GM23338 (cell line): ENCODE results near the gene ABHD17A. TPM values are rescaled to one million over a fixed set of nuclear protein-coding genes. Genes with fewer than 3 reads are reported as not detected.

ENCODE experiments used
- ATAC-seq: fragments of 200-7000 bp; cut with Tn5 transposase; 3 replicates; pipeline ENCODE4 v1.9.1; 2020
- DNase-seq: peaks from one replicate; pipeline ENCODE4 v3.0.0-alpha.2; 2015; ENCODE audit warnings: low spot score
- H2AFZ ChIP-seq: fragments of 200-600 bp; sonication (generic); 2 replicates; pipeline ENCODE4 v1.8.0; 2016; ENCODE audit warnings: antibody characterized with exemption, mild to moderate bottlenecking, moderate library complexity
- H3F3A ChIP-seq: fragments of 200-600 bp; sonication (generic); replicated peaks from 2 replicates; pipeline ENCODE4 v1.8.0; 2017; ENCODE audit warnings: antibody characterized with exemption, mixed run types, low read depth
- H3K27ac ChIP-seq: fragments of 200-600 bp; sonication (generic); 2 replicates; pipeline ENCODE4 v1.6.1; 2016; ENCODE audit warnings: low read depth
- H3K27me3 ChIP-seq: fragments of 200-600 bp; sonication (generic); 2 replicates; pipeline ENCODE4 v1.8.0; 2016; ENCODE audit warnings: mild to moderate bottlenecking, mixed run types, moderate library complexity; ENCODE audit not compliant: insufficient read depth
- H3K36me3 ChIP-seq: fragments of 200-600 bp; sonication (generic); 2 replicates; pipeline ENCODE4 v1.8.0; 2016; ENCODE audit warnings: mild to moderate bottlenecking; ENCODE audit not compliant: insufficient read depth
- H3K4me1 ChIP-seq: fragments of 200-600 bp; sonication (generic); 2 replicates; pipeline ENCODE4 v1.8.0; 2016; ENCODE audit warnings: mild to moderate bottlenecking, moderate library complexity; ENCODE audit not compliant: insufficient read depth
- H3K4me2 ChIP-seq: fragments of 200-600 bp; sonication (generic); 2 replicates; pipeline ENCODE4 v1.7.1; 2017; ENCODE audit warnings: mixed run types
- H3K4me3 ChIP-seq: fragments of 200-600 bp; sonication (generic); 2 replicates; pipeline ENCODE4 v1.6.1; 2016; ENCODE audit warnings: mixed run types
- H3K79me2 ChIP-seq: fragments of 200-600 bp; sonication (generic); replicated peaks from 2 replicates; pipeline ENCODE4 v1.8.0; 2017; ENCODE audit warnings: mild to moderate bottlenecking; ENCODE audit not compliant: insufficient read depth
- H3K9me2 ChIP-seq: fragments of 200-600 bp; sonication (generic); 2 replicates; pipeline ENCODE4 v1.8.0; 2017; ENCODE audit not compliant: insufficient read depth
- H4K20me1 ChIP-seq: fragments of 200-600 bp; sonication (generic); replicated peaks from 2 replicates; pipeline ENCODE4 v1.8.0; 2017; ENCODE audit warnings: mild to moderate bottlenecking; ENCODE audit not compliant: insufficient read depth
- H3K27ac Mint-ChIP-seq: 2 replicates; pipeline ENCODE4 v1.8.0; 2020; ENCODE audit warnings: inconsistent platforms, mild to moderate bottlenecking, moderate library complexity, mixed read lengths
- H3K27me3 Mint-ChIP-seq: 3 replicates; pipeline ENCODE4 v1.8.0; 2022; ENCODE audit warnings: low read depth, mild to moderate bottlenecking, moderate library complexity, mixed read lengths, inconsistent platforms; ENCODE audit not compliant: insufficient read depth, poor library complexity
- H3K36me3 Mint-ChIP-seq: 3 replicates; pipeline ENCODE4 v1.8.0; 2021; ENCODE audit warnings: low read depth, mild to moderate bottlenecking, inconsistent platforms, moderate library complexity, mixed read lengths
- H3K4me1 Mint-ChIP-seq: 3 replicates; pipeline ENCODE4 v1.8.0; 2020; ENCODE audit warnings: mild to moderate bottlenecking, inconsistent platforms, mixed read lengths
- H3K4me3 Mint-ChIP-seq: 3 replicates; pipeline ENCODE4 v1.8.0; 2021; ENCODE audit warnings: moderate library complexity, mild to moderate bottlenecking, inconsistent platforms, mixed read lengths
- H3K9me3 Mint-ChIP-seq: 3 replicates; pipeline ENCODE4 v1.8.0; 2020; ENCODE audit warnings: moderate library complexity, mild to moderate bottlenecking, inconsistent platforms, mixed read lengths
- CREB1 ChIP-seq: fragments of 250-450 bp; sonication (Bioruptor Pico); IDR thresholded peaks from 2 replicates; pipeline ENCODE4 v1.5.0; 2020; ENCODE audit warnings: low read depth, mild to moderate bottlenecking, moderate library complexity
- ETS1 ChIP-seq: IDR thresholded peaks from 2 replicates; pipeline ENCODE4 v1.6.1; 2016; ENCODE audit warnings: antibody characterized with exemption
- REST ChIP-seq: IDR thresholded peaks from one replicate; pipeline ENCODE4 v1.6.1; 2018; ENCODE audit warnings: antibody characterized with exemption; ENCODE audit not compliant: unreplicated experiment
- STAT1 ChIP-seq: IDR thresholded peaks from one replicate; pipeline ENCODE4 v1.6.1; 2016; ENCODE audit warnings: antibody characterized with exemption; ENCODE audit not compliant: unreplicated experiment
- ZNF331 ChIP-seq: fragments of 250-450 bp; sonication (Bioruptor Pico); IDR thresholded peaks from 2 replicates; pipeline ENCODE4 v1.5.0; 2020; ENCODE audit warnings: low read depth, mild to moderate bottlenecking, moderate library complexity
- polyA plus RNA-seq: library from polyadenylated mRNA; unstranded; fragments of >200 nt; fragmentation: Nextera tagmentation; extraction: Ambion mirVana; gene quantifications from 2 replicates; pipeline ENCODE4 v1.2.1, GENCODE V29; 2016
- total RNA-seq: library from RNA; depleted of rRNA; stranded (reverse); fragments of >200 nt; shearing (Covaris generic); gene quantifications from 2 replicates; pipeline ENCODE4 v1.2.3, GENCODE V29; 2014
- TF ChIP-seq, protein P1 (sequence below), 2 experiments: fragments of 200-600 bp in 1 of 2; sonication (generic) in 1 of 2; conservative IDR thresholded peaks; 2 replicates each; pipeline versions ENCODE4 v1.5.1 to v1.6.1; 2016 to 2017; ENCODE audit warnings: antibody characterized with exemption in 2 of 2, low read depth in 2 of 2, mild to moderate bottlenecking in 2 of 2, moderate library complexity in 1 of 2
- TF ChIP-seq, protein P2 (sequence below): fragments of 250-450 bp; sonication (Bioruptor Pico); IDR thresholded peaks from 2 replicates; pipeline ENCODE4 v1.5.0; 2020; ENCODE audit warnings: mild to moderate bottlenecking, moderate library complexity

ABHD17A gene
- total and polyA plus RNA-seq, 2 experiments from 2014 or later = 34.2 to 99.9 TPM

DNA sequence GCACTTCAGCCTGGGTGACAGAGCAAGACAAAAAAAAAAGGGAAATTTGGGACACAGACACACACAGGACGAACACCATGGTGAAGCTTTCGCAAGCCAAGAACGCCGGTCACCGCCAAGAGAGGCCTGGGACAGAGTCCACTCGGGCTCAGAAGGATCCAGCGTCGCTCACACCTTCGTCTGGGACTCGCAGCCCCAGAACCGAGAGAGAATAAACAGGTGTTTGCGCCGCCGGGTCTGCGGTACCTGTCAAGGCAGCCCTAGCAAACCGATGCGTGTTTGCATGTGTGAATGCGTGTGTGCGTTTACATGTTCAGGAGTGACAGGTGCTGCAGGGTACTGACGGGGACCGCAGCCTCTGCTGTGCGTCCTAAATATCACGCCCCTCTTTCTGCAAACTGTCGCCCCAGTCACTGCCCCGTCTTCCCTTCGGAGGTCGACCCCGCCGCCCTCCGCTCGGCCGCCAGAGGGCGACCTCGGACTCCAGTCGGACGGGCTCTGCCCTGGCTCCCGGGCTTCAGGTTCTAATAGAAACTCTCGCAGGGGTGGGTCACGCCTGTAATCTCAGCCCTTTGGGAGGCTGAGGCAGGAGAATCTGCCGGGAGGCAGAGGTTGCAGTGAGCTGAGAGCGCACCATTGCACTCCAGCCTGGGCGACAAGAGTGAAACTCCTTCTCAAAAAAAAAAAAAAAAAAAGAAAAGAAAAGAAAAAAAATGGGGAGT lies 43.9 kb upstream of the ABHD17A start:
- Histone ChIP-seq H3K27ac (no peak overlapping the region), H3K4me1 (peaks cover 5% of the 10 kb centered on the region; the same call in 1 of the 2 replicates), H4K20me1 (no peaks in the 10 kb centered on the region), H3K36me3 (no peaks in the 10 kb centered on the region), H3K79me2 (no peaks in the 10 kb centered on the region), H3K4me2 (peak overlapping the region; percentile 79), H3K4me3 (peak overlapping the region; percentile 49), H2AFZ (no peak overlapping the region), H3K27me3 (peaks cover 5% of the 10 kb centered on the region; the same call in 1 of the 2 replicates), H3F3A (0 out of 2 replicates have a peak, but pooled peaks cover 3% of the 10 kb centered on the region), H3K9me2 (no peaks in the 10 kb centered on the region)
- H3K27ac Mint-ChIP-seq = no peak overlapping the region
- peaks cover 13% of the 10 kb centered on the region; the same call in 2 of the 3 replicates for H3K36me3 Mint-ChIP-seq
- peaks cover 15% of the 10 kb centered on the region for H3K9me3 Mint-ChIP-seq
- peak; percentile 89 for DNase-seq
- H3K4me3 Mint-ChIP-seq = peak overlapping the region; percentile 65
- TF ChIP-seq STAT1 = no peak
- TF ChIP-seq, protein P1, sequence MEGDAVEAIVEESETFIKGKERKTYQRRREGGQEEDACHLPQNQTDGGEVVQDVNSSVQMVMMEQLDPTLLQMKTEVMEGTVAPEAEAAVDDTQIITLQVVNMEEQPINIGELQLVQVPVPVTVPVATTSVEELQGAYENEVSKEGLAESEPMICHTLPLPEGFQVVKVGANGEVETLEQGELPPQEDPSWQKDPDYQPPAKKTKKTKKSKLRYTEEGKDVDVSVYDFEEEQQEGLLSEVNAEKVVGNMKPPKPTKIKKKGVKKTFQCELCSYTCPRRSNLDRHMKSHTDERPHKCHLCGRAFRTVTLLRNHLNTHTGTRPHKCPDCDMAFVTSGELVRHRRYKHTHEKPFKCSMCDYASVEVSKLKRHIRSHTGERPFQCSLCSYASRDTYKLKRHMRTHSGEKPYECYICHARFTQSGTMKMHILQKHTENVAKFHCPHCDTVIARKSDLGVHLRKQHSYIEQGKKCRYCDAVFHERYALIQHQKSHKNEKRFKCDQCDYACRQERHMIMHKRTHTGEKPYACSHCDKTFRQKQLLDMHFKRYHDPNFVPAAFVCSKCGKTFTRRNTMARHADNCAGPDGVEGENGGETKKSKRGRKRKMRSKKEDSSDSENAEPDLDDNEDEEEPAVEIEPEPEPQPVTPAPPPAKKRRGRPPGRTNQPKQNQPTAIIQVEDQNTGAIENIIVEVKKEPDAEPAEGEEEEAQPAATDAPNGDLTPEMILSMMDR (conservative IDR thresholded peaks at IDR 0.05; ENCODE audit: low read depth in 2 of 2) = peak; percentile 80 to 94
- 0 out of 2 replicates have a peak, but pooled peaks have one; percentile 11 for TF ChIP-seq CREB1 (CRISPR knock-in tag)
- peak; percentile 94 for ATAC-seq
- peaks cover 6% of the 10 kb centered on the region; the same call in 1 of the 3 replicates for H3K4me1 Mint-ChIP-seq
- H3K27me3 Mint-ChIP-seq = peaks cover 31% of the 10 kb centered on the region

DNA sequence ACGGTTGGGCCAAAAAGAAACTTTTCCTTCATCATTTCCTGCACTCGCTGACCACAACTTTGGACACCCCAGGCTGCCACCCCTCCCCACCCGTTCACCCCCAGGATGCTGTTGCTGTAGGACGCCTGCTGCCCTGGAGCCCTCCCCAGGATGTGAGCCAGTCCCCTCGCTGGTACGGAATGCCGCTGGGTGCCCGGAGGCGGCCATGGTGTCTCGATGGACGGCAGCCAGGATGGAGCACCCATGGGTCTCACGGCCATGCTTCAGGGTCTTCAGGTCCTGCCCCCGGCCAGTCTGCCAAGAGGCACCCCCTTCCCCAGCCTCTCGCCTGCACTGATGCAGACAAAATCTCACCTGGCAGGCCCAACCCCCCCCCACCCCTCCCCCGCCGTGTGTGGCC lies 40.2 kb upstream of the ABHD17A start:
- Mint-ChIP-seq H3K4me3 (no peak overlapping the region), H3K4me1 (peaks cover 6% of the 10 kb centered on the region; the same call in 1 of the 3 replicates), H3K27ac (no peak overlapping the region; the same call in 1 of the 2 replicates), H3K36me3 (peaks cover 38% of the 10 kb centered on the region; the same call in 2 of the 3 replicates), H3K27me3 (peaks cover 20% of the 10 kb centered on the region), H3K9me3 (0 out of 3 replicates have a peak, but pooled peaks cover 2% of the 10 kb centered on the region)
- no peaks in the 10 kb centered on the region for H4K20me1 ChIP-seq
- peaks cover 5% of the 10 kb centered on the region; the same call in 1 of the 2 replicates for H3K4me1 ChIP-seq
- H3F3A ChIP-seq = no peaks in the 10 kb centered on the region
- no peak overlapping the region for H3K27ac ChIP-seq
- no peak overlapping the region for H2AFZ ChIP-seq
- H3K4me3 ChIP-seq = no peak overlapping the region
- DNase-seq (no peak), ATAC-seq (no peak)
- H3K9me2 ChIP-seq = no peaks in the 10 kb centered on the region
- no peaks in the 10 kb centered on the region for H3K36me3 ChIP-seq
- H3K27me3 ChIP-seq = no peaks in the 10 kb centered on the region
- H3K79me2 ChIP-seq = no peaks in the 10 kb centered on the region
- no peak overlapping the region for H3K4me2 ChIP-seq
- TF ChIP-seq STAT1 = no peak
- TF ChIP-seq ZNF331 (CRISPR knock-in tag) = no peak
- no peak for TF ChIP-seq ETS1
- TF ChIP-seq, protein P2, sequence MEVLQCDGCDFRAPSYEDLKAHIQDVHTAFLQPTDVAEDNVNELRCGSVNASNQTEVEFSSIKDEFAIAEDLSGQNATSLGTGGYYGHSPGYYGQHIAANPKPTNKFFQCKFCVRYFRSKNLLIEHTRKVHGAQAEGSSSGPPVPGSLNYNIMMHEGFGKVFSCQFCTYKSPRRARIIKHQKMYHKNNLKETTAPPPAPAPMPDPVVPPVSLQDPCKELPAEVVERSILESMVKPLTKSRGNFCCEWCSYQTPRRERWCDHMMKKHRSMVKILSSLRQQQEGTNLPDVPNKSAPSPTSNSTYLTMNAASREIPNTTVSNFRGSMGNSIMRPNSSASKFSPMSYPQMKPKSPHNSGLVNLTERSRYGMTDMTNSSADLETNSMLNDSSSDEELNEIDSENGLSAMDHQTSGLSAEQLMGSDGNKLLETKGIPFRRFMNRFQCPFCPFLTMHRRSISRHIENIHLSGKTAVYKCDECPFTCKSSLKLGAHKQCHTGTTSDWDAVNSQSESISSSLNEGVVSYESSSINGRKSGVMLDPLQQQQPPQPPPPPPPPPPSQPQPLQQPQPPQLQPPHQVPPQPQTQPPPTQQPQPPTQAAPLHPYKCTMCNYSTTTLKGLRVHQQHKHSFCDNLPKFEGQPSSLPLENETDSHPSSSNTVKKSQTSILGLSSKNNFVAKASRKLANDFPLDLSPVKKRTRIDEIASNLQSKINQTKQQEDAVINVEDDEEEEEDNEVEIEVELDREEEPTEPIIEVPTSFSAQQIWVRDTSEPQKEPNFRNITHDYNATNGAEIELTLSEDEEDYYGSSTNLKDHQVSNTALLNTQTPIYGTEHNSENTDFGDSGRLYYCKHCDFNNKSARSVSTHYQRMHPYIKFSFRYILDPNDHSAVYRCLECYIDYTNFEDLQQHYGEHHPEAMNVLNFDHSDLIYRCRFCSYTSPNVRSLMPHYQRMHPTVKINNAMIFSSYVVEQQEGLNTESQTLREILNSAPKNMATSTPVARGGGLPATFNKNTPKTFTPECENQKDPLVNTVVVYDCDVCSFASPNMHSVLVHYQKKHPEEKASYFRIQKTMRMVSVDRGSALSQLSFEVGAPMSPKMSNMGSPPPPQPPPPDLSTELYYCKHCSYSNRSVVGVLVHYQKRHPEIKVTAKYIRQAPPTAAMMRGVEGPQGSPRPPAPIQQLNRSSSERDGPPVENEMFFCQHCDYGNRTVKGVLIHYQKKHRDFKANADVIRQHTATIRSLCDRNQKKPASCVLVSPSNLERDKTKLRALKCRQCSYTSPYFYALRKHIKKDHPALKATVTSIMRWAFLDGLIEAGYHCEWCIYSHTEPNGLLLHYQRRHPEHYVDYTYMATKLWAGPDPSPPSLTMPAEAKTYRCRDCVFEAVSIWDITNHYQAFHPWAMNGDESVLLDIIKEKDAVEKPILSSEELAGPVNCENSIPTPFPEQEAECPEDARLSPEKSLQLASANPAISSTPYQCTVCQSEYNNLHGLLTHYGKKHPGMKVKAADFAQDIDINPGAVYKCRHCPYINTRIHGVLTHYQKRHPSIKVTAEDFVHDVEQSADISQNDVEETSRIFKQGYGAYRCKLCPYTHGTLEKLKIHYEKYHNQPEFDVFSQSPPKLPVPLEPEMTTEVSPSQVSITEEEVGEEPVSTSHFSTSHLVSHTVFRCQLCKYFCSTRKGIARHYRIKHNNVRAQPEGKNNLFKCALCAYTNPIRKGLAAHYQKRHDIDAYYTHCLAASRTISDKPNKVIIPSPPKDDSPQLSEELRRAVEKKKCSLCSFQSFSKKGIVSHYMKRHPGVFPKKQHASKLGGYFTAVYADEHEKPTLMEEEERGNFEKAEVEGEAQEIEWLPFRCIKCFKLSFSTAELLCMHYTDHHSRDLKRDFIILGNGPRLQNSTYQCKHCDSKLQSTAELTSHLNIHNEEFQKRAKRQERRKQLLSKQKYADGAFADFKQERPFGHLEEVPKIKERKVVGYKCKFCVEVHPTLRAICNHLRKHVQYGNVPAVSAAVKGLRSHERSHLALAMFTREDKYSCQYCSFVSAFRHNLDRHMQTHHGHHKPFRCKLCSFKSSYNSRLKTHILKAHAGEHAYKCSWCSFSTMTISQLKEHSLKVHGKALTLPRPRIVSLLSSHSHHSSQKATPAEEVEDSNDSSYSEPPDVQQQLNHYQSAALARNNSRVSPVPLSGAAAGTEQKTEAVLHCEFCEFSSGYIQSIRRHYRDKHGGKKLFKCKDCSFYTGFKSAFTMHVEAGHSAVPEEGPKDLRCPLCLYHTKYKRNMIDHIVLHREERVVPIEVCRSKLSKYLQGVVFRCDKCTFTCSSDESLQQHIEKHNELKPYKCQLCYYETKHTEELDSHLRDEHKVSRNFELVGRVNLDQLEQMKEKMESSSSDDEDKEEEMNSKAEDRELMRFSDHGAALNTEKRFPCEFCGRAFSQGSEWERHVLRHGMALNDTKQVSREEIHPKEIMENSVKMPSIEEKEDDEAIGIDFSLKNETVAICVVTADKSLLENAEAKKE = no peak
- no peak for TF ChIP-seq REST
